COLO668 (cell line): ENCODE measurements around the gene TANC2.
"Not testable (repeated sequence)": the region's sequence is repeated elsewhere in the genome, so short reads cannot be mapped to it uniquely, and the experiment has no call there.

Experiments used
- DNase-seq: peaks from one replicate; lab custom pipeline; 2025; ENCODE audit not compliant: unreplicated experiment; lab: John Stamatoyannopoulos, UW

TANC2 gene

GRCh38 chr17:62963296-62963695 lies 2.7 kb upstream of the TANC2 start:
- no peak for DNase-seq

GRCh38 chr17:62964506-62964905 lies 1.5 kb upstream of the TANC2 start:
- DNase-seq = no peak

GRCh38 chr17:62965174-62965685 lies 805 bp upstream of the TANC2 start:
- DNase-seq = no peak

GRCh38 chr17:62966426-62967204 lies 580 bp downstream of the TANC2 start:
- peak; percentile 39 for DNase-seq

GRCh38 chr17:62967205-62967529 lies 1.1 kb downstream of the TANC2 start:
- DNase-seq = no peak

GRCh38 chr17:62968445-62968923 lies 2.4 kb downstream of the TANC2 start:
- DNase-seq = peak; percentile 33

GRCh38 chr17:62970610-62971009 lies 4.6 kb downstream of the TANC2 start:
- no peak for DNase-seq

- no peak for DNase-seq
Observed at GRCh38 chr17:62971853-62972252, 5.8 kb downstream of the TANC2 start.

- DNase-seq = no peak
Observed at GRCh38 chr17:62974788-62975187, 8.8 kb downstream of the TANC2 start.

- DNase-seq = no peak
Observed at GRCh38 chr17:62975206-62975605, 9.2 kb downstream of the TANC2 start.

- DNase-seq = not testable (repeated sequence)
Observed at GRCh38 chr17:62976643-62977231, 10.7 kb downstream of the TANC2 start.

- no peak for DNase-seq
Observed at GRCh38 chr17:62980842-62981241, 14.8 kb downstream of the TANC2 start.

GRCh38 chr17:62981933-62982332 lies 15.9 kb downstream of the TANC2 start:
- DNase-seq = no peak

- DNase-seq = no peak
Observed at GRCh38 chr17:62984801-62985200, 18.8 kb downstream of the TANC2 start.

- no peak for DNase-seq
Observed at GRCh38 chr17:62986549-62986948, 20.5 kb downstream of the TANC2 start.

- no peak for DNase-seq
Observed at GRCh38 chr17:62987136-62987535, 21.1 kb downstream of the TANC2 start.

GRCh38 chr17:62989501-62989900 lies 23.5 kb downstream of the TANC2 start:
- no peak for DNase-seq

- DNase-seq = no peak
Observed at GRCh38 chr17:62994931-62995330, 28.9 kb downstream of the TANC2 start.

GRCh38 chr17:62995377-62995885 lies 29.4 kb downstream of the TANC2 start:
- peak; percentile 22 for DNase-seq

GRCh38 chr17:62996221-62996620 lies 30.2 kb downstream of the TANC2 start:
- no peak for DNase-seq

GRCh38 chr17:62998166-62998565 lies 32.1 kb downstream of the TANC2 start:
- no peak for DNase-seq

- no peak for DNase-seq
Observed at GRCh38 chr17:62998665-62999393, 32.8 kb downstream of the TANC2 start.
